CD4-positive, alpha-beta T cell treated with Interleukin-15 for 4 hours (primary cell): ENCODE results near the gene AGPAT4.
"Not testable (repeated sequence)": the region's sequence is repeated elsewhere in the genome, so short reads cannot be mapped to it uniquely, and the experiment has no call there.

Experiments used
- DNase-seq: peaks from one replicate; pipeline ENCODE4 v3.0.0-alpha.2; 2020; ENCODE audit warnings: low spot score

AGPAT4 gene

GRCh38 chr6:161138543-161139303, 135.1 kb downstream of the AGPAT4 start:
- no peak for DNase-seq

- no peak for DNase-seq
These were observed 135.9 kb downstream of the AGPAT4 start for GRCh38 chr6:161137839-161138542.

GRCh38 chr6:161137320-161137719, 136.5 kb downstream of the AGPAT4 start:
- no peak for DNase-seq

GRCh38 chr6:161136655-161137054, 137.2 kb downstream of the AGPAT4 start:
- no peak for DNase-seq

- DNase-seq = no peak
These were observed 137.9 kb downstream of the AGPAT4 start for GRCh38 chr6:161135695-161136591.

GRCh38 chr6:161134550-161135298, 139.1 kb downstream of the AGPAT4 start:
- no peak for DNase-seq

GRCh38 chr6:161133963-161134362, 139.9 kb downstream of the AGPAT4 start:
- no peak for DNase-seq

- DNase-seq = no peak
These were observed 141.5 kb downstream of the AGPAT4 start for GRCh38 chr6:161132384-161132783.

- no peak for DNase-seq
These were observed 142.7 kb downstream of the AGPAT4 start for GRCh38 chr6:161130967-161131766.

GRCh38 chr6:161130541-161130940, 143.3 kb downstream of the AGPAT4 start:
- no peak for DNase-seq

GRCh38 chr6:161128680-161129196, 145.1 kb downstream of the AGPAT4 start:
- DNase-seq = peak; percentile 20

GRCh38 chr6:161128230-161128629, 145.6 kb downstream of the AGPAT4 start:
- no peak for DNase-seq

GRCh38 chr6:161127071-161127740, 146.7 kb downstream of the AGPAT4 start:
- no peak for DNase-seq

- no peak for DNase-seq
These were observed 148.3 kb downstream of the AGPAT4 start for GRCh38 chr6:161125591-161125990.

- DNase-seq = not testable (repeated sequence)
These were observed 150.5 kb downstream of the AGPAT4 start for GRCh38 chr6:161123319-161123718.

GRCh38 chr6:161117942-161118341, 155.9 kb downstream of the AGPAT4 start:
- no peak for DNase-seq

GRCh38 chr6:161117308-161117707, 156.6 kb downstream of the AGPAT4 start:
- no peak for DNase-seq

GRCh38 chr6:161116554-161116953, 157.3 kb downstream of the AGPAT4 start:
- DNase-seq = no peak

- DNase-seq = no peak
These were observed 158.4 kb downstream of the AGPAT4 start for GRCh38 chr6:161115468-161115867.

GRCh38 chr6:161111261-161111660, 162.6 kb downstream of the AGPAT4 start:
- peak; percentile 14 for DNase-seq
